Trophoblast cell (in vitro differentiated cells and primary cell): ENCODE measurements around the gene HYI.

Experiments
- DNase-seq, 2 donors: peaks; one replicate each; pipeline ENCODE4 v3.0.0-alpha.2; 2016
- H2AFZ ChIP-seq: 2 replicates; pipeline ENCODE4 v1.6.1; 2013; ENCODE audit warnings: low read length, moderate library complexity, mild to moderate bottlenecking; ENCODE audit not compliant: insufficient read depth, poor library complexity
- H2AK5ac ChIP-seq: 2 replicates; pipeline ENCODE4 v1.6.1; 2013; ENCODE audit warnings: mild to moderate bottlenecking, low read length
- H2BK120ac ChIP-seq: 2 replicates; pipeline ENCODE4 v1.6.1; 2013; ENCODE audit warnings: low read length, mild to moderate bottlenecking, moderate library complexity; ENCODE audit not compliant: insufficient read depth, poor library complexity
- H2BK12ac ChIP-seq: 2 replicates; pipeline ENCODE4 v1.6.1; 2013; ENCODE audit warnings: mild to moderate bottlenecking, low read length, moderate library complexity
- H2BK5ac ChIP-seq: 2 replicates; pipeline ENCODE4 v1.6.1; 2013; ENCODE audit warnings: low read length, low read depth, moderate library complexity, mild to moderate bottlenecking; ENCODE audit not compliant: poor library complexity
- H3K14ac ChIP-seq: 2 replicates; pipeline ENCODE4 v1.6.1; 2013; ENCODE audit warnings: mild to moderate bottlenecking, low read length
- H3K18ac ChIP-seq: 2 replicates; pipeline ENCODE4 v1.6.1; 2013; ENCODE audit warnings: mild to moderate bottlenecking, low read length
- H3K23ac ChIP-seq: 2 replicates; pipeline ENCODE4 v1.6.1; 2013; ENCODE audit warnings: low read length
- H3K27ac ChIP-seq: 2 replicates; pipeline ENCODE4 v1.5.1; 2013; ENCODE audit warnings: low read depth, mild to moderate bottlenecking, inconsistent platforms, low read length, moderate library complexity
- H3K27me3 ChIP-seq: 2 replicates; pipeline ENCODE4 v1.6.1; 2013; ENCODE audit warnings: inconsistent platforms, mild to moderate bottlenecking, low read length, moderate library complexity; ENCODE audit not compliant: insufficient read depth
- H3K36me3 ChIP-seq, 2 experiments: 1 replicate in 1 of 2; 2 replicates in 1 of 2; pipeline ENCODE4 v1.6.1; 2013; ENCODE audit warnings: low read length in 2 of 2, mild to moderate bottlenecking in 2 of 2, moderate library complexity in 1 of 2; ENCODE audit not compliant: insufficient read depth in 2 of 2, control insufficient read depth in 1 of 2
- H3K4ac ChIP-seq: 2 replicates; pipeline ENCODE4 v1.6.1; 2013; ENCODE audit warnings: low read depth, mild to moderate bottlenecking, low read length, moderate library complexity
- H3K4me1 ChIP-seq, 2 experiments: 1 replicate in 1 of 2; 2 replicates in 1 of 2; pipeline ENCODE4 v1.6.1; 2013; ENCODE audit warnings: low read length in 2 of 2, mild to moderate bottlenecking in 2 of 2, moderate library complexity in 1 of 2; ENCODE audit not compliant: insufficient read depth in 2 of 2, control insufficient read depth in 1 of 2
- H3K4me2 ChIP-seq: 2 replicates; pipeline ENCODE4 v1.6.1; 2013; ENCODE audit warnings: inconsistent platforms, mild to moderate bottlenecking, low read length, moderate library complexity
- H3K4me3 ChIP-seq: 2 replicates; pipeline ENCODE4 v1.5.1; 2013; ENCODE audit warnings: mild to moderate bottlenecking, low read depth, low read length, inconsistent platforms
- H3K79me1 ChIP-seq: one replicate; pipeline ENCODE4 v1.6.1; 2013; ENCODE audit warnings: low read length
- H3K79me2 ChIP-seq: 2 replicates; pipeline ENCODE4 v1.6.1; 2013; ENCODE audit warnings: low read length, mild to moderate bottlenecking; ENCODE audit not compliant: control insufficient read depth, insufficient read depth, poor library complexity
- H3K9ac ChIP-seq: 2 replicates; pipeline ENCODE4 v1.6.1; 2013; ENCODE audit warnings: mild to moderate bottlenecking, low read length
- H3K9me3 ChIP-seq: 2 replicates; pipeline ENCODE4 v1.6.1; 2013; ENCODE audit warnings: low read depth, mild to moderate bottlenecking, control low read depth, inconsistent platforms, low read length; ENCODE audit not compliant: insufficient read depth
- H4K12ac ChIP-seq: 2 replicates; pipeline ENCODE4 v1.6.1; 2013; ENCODE audit warnings: low read depth, mild to moderate bottlenecking, low read length, moderate library complexity
- H4K8ac ChIP-seq: 2 replicates; pipeline ENCODE4 v1.6.1; 2013; ENCODE audit warnings: low read depth, mild to moderate bottlenecking, low read length, moderate library complexity
- H4K91ac ChIP-seq: one replicate; pipeline ENCODE4 v1.6.1; 2013; ENCODE audit warnings: low read depth, mild to moderate bottlenecking, low read length, moderate library complexity
- WGBS: extraction: QIAGEN DNeasy Blood & Tissue Kit; methylation state at CpG from one replicate; pipeline ENCODE4 v1.1.7; 2013; ENCODE audit warnings: missing lambda C conversion rate; ENCODE audit not compliant: insufficient read length, insufficient coverage; ENCODE audit errors: extremely low coverage; 5-methylcytosine and 5-hydroxymethylcytosine counted together

The HYI gene

DNA sequence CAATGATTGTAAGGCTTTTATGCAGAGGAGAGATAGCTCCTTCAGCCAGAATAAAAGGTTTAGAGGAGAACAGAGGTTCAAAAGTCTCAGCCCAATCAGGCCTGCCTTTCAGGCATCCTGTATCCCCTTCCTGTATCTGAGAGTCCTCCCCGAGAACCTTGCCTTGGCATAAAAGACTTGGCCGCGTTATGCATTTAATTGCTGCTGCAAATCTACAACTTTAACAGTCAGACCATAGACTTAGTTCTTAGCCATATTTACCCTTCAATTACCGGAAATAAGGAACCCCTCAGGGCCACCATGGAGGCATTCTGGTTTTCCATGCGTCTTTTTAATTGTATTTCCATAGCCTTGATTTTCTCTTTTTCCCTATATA lies 18.3 kb upstream of the HYI start:
- no peak overlapping the region for H3K9ac ChIP-seq
- H3K4me1 ChIP-seq: peaks cover 6 to 16% of the 10 kb centered on the region in 2 experiments
- peak overlapping the region; percentile 94 for H2BK120ac ChIP-seq
- no peak overlapping the region for H3K23ac ChIP-seq
- H3K18ac ChIP-seq: no peak overlapping the region
- DNase-seq: no peak
- H3K4me2 ChIP-seq: no peak overlapping the region
- peaks cover 2% of the 10 kb centered on the region for H3K79me2 ChIP-seq
- H2BK12ac ChIP-seq: peak overlapping the region; percentile 89
- peak overlapping the region; percentile 83 for H2BK5ac ChIP-seq
- no CpG with 5 or more reads among the region's 5 CpGs for WGBS
- H3K79me1 ChIP-seq: peaks cover 29% of the 10 kb centered on the region
- H3K9me3 ChIP-seq: peaks cover 6% of the 10 kb centered on the region
- H3K4ac ChIP-seq: peak overlapping the region; percentile 82
- no peak overlapping the region for H3K4me3 ChIP-seq
- H3K36me3 ChIP-seq: no peaks in the 10 kb centered on the region
- no peak overlapping the region for H2AFZ ChIP-seq
- H4K12ac ChIP-seq: no peak overlapping the region
- H2AK5ac ChIP-seq: peak overlapping the region; percentile 9
- H4K91ac ChIP-seq: peak overlapping the region; percentile 77
- H3K27me3 ChIP-seq: no peaks in the 10 kb centered on the region
- H4K8ac ChIP-seq: peak overlapping the region; percentile 69
- peak overlapping the region; percentile 68 for H3K14ac ChIP-seq
- H3K27ac ChIP-seq: peak overlapping the region; percentile 48

GRCh38 chr1:43469932-43470331 lies 16.2 kb upstream of the HYI start:
- H4K12ac ChIP-seq: no peak overlapping the region
- H3K4me1 ChIP-seq: peaks cover 5% of the 10 kb centered on the region in 2 experiments
- H3K9ac ChIP-seq: no peak overlapping the region
- H3K14ac ChIP-seq: no peak overlapping the region
- H4K91ac ChIP-seq: no peak overlapping the region
- no peak overlapping the region for H3K27ac ChIP-seq
- H3K4me3 ChIP-seq: no peak overlapping the region
- WGBS: no CpG with 5 or more reads among the region's 1 CpG
- peaks cover 21% of the 10 kb centered on the region for H3K79me1 ChIP-seq
- no peak overlapping the region for H2AFZ ChIP-seq
- H3K9me3 ChIP-seq: peaks cover 6% of the 10 kb centered on the region
- no peak overlapping the region for H3K4me2 ChIP-seq
- no peak overlapping the region for H2BK120ac ChIP-seq
- H4K8ac ChIP-seq: no peak overlapping the region
- H2BK12ac ChIP-seq: no peak overlapping the region
- no peaks in the 10 kb centered on the region for H3K36me3 ChIP-seq
- H3K23ac ChIP-seq: no peak overlapping the region
- no peak overlapping the region for H2AK5ac ChIP-seq
- H3K27me3 ChIP-seq: no peaks in the 10 kb centered on the region
- no peak overlapping the region for H3K4ac ChIP-seq
- no peak for DNase-seq
- H3K79me2 ChIP-seq: no peaks in the 10 kb centered on the region
- H3K18ac ChIP-seq: no peak overlapping the region
- no peak overlapping the region for H2BK5ac ChIP-seq

GRCh38 chr1:43468414-43468813 lies 14.7 kb upstream of the HYI start:
- Histone ChIP-seq H3K9ac (no peak overlapping the region), H4K12ac (no peak overlapping the region), H3K79me1 (peaks cover 16% of the 10 kb centered on the region), H3K27me3 (no peaks in the 10 kb centered on the region), H2BK120ac (no peak overlapping the region), H2BK5ac (no peak overlapping the region), H3K9me3 (peaks cover 6% of the 10 kb centered on the region), H3K27ac (no peak overlapping the region), H3K4me2 (no peak overlapping the region), H3K4me3 (no peak overlapping the region), H2AK5ac (no peak overlapping the region), H3K23ac (no peak overlapping the region), H3K4ac (no peak overlapping the region), H3K4me1 (peaks cover 5% of the 10 kb centered on the region in 2 experiments), H2BK12ac (peak overlapping the region; percentile 11), H3K79me2 (no peaks in the 10 kb centered on the region), H4K8ac (no peak overlapping the region), H3K14ac (no peak overlapping the region), H4K91ac (peak overlapping the region; percentile 21), H3K36me3 (no peaks in the 10 kb centered on the region), H2AFZ (no peak overlapping the region), H3K18ac (no peak overlapping the region)
- WGBS: no CpG with 5 or more reads among the region's 3 CpGs
- DNase-seq: no peak

DNA sequence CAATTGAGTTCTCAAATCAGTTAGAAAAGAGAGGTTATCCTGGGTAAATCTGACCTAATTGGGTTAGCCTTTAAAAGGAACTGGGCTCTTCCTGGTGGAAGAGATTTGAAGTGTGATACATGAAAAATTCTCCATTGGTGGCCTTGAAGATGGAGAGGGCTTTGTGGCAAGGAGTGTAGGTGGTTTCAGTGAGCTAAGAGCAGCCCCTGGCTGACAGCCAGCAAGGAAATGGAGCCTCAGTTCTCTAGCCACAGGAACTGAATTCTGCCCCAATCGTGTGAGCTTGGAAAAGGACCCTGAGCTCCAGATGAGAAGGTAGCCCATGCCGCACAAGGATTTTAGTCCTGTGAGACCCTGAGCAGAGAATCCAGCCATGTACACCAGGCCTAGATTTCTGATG lies 12.7 kb upstream of the HYI start:
- H3K27me3 ChIP-seq: no peaks in the 10 kb centered on the region
- H3K4me2 ChIP-seq: no peak overlapping the region
- WGBS: no CpG with 5 or more reads among the region's 2 CpGs

More for the DNA sequence above, 12.7 kb upstream of the HYI start:
- H2BK5ac ChIP-seq: no peak overlapping the region
- no peak overlapping the region for H2AK5ac ChIP-seq
- H3K23ac ChIP-seq: no peak overlapping the region
- H3K9me3 ChIP-seq: peaks cover 6% of the 10 kb centered on the region
- no peak overlapping the region for H3K14ac ChIP-seq
- DNase-seq: no peak
- no peak overlapping the region for H3K27ac ChIP-seq
- no peaks in the 10 kb centered on the region for H3K36me3 ChIP-seq
- no peak overlapping the region for H2AFZ ChIP-seq
- no peak overlapping the region for H3K18ac ChIP-seq
- H3K4ac ChIP-seq: no peak overlapping the region
- no peak overlapping the region for H4K8ac ChIP-seq
- no peak overlapping the region for H3K4me3 ChIP-seq
- no peak overlapping the region for H4K12ac ChIP-seq
- no peaks in the 10 kb centered on the region for H3K4me1 ChIP-seq
- H3K79me2 ChIP-seq: no peaks in the 10 kb centered on the region
- H3K9ac ChIP-seq: no peak overlapping the region
- H4K91ac ChIP-seq: no peak overlapping the region
- H2BK120ac ChIP-seq: no peak overlapping the region
- no peak overlapping the region for H2BK12ac ChIP-seq
- H3K79me1 ChIP-seq: peaks cover 7% of the 10 kb centered on the region
